Upper lobe of left lung (tissue), 6 donors: ENCODE measurements around the gene PNPLA7. TPM values are rescaled to one million over a fixed set of nuclear protein-coding genes. Genes with fewer than 3 reads are reported as not detected.

Experiments used
- ATAC-seq, 2 donors: fragments of 200-7000 bp; cut with Tn5 transposase; one replicate each; pipeline ENCODE4 v1.9.1; 2022; ENCODE audit warnings: mild to moderate bottlenecking in 2 of 2, moderate library complexity in 2 of 2; ENCODE audit not compliant: low FRiP score in 2 of 2
- DNase-seq, 2 donors: peaks; one replicate each; pipeline ENCODE4 v3.0.0-alpha.2; 2019 to 2020
- H3K27ac ChIP-seq, 4 donors: fragments of 200-600 bp; sonication (generic); one replicate each; pipeline ENCODE4 v1.5.1; 2016 to 2019
- H3K27me3 ChIP-seq, 4 donors: fragments of 200-600 bp; sonication (generic); one replicate each; pipeline ENCODE4 v1.5.1; 2017 to 2019
- H3K36me3 ChIP-seq, 4 donors: fragments of 200-600 bp; sonication (generic); one replicate each; pipeline ENCODE4 v1.5.1; 2016 to 2019
- H3K4me1 ChIP-seq, 4 donors: fragments of 200-600 bp; sonication (generic); one replicate each; pipeline ENCODE4 v1.5.1; 2018 to 2019
- H3K4me3 ChIP-seq, 4 donors: fragments of 200-600 bp; sonication (generic); one replicate each; pipeline ENCODE4 v1.5.1; 2017 to 2019; ENCODE audit warnings: mild to moderate bottlenecking in 2 of 4, moderate library complexity in 1 of 4
- H3K9me3 ChIP-seq, 4 donors: fragments of 200-600 bp; sonication (generic); one replicate each; pipeline ENCODE4 v1.5.1; 2018 to 2019
- EP300 ChIP-seq, 4 donors: sonication (generic); formaldehyde crosslinking; IDR thresholded peaks; one replicate each; pipeline ENCODE4 v1.5.1; 2017; ENCODE audit warnings: antibody characterized with exemption in 4 of 4, control low read depth in 2 of 4
- POLR2A ChIP-seq, 4 donors: fragments of 450-650 bp; IDR thresholded peaks; one replicate each; pipeline ENCODE4 v1.5.1; 2016 to 2017; ENCODE audit warnings: antibody characterized with exemption in 4 of 4, mild to moderate bottlenecking in 2 of 4
- POLR2AphosphoS5 ChIP-seq, 2 donors: sonication (generic); formaldehyde crosslinking; IDR thresholded peaks; one replicate each; pipeline ENCODE4 v1.5.1; 2017; ENCODE audit warnings: antibody characterized with exemption in 2 of 2
- WGBS, 2 donors: methylation state at CpG; one replicate each; pipeline ENCODE4 v1.1.5; 2017 to 2018; 5-methylcytosine and 5-hydroxymethylcytosine counted together
- total RNA-seq, 6 donors: library from RNA; depleted of rRNA in 4 of 6; stranded (reverse); fragments of >200 nt in 4 of 6; gene quantifications; one replicate each; pipeline versions ENCODE4 v1.1.0 to v1.2.1, GENCODE V29; 2016 to 2021
- TF ChIP-seq, protein P1 (sequence below), 6 experiments: fragments of 450-650 bp in 4 of 6; fragments of 200-600 bp in 2 of 6; sonication (generic) in 2 of 6; IDR thresholded peaks; one replicate each; pipeline ENCODE4 v1.5.1; 2016 to 2019; ENCODE audit warnings: antibody characterized with exemption in 6 of 6
- donor health status: DM: no; HTN: no; CAD: no; lungs with moderate emphysema.
- donor health status: DM: no; HTN: yes; CAD: no; lungs with severe emphysema.

Gene PNPLA7
- total RNA-seq, 6 donors from 2014 or later: 6.0 to 104 (median 14.0) TPM

DNA sequence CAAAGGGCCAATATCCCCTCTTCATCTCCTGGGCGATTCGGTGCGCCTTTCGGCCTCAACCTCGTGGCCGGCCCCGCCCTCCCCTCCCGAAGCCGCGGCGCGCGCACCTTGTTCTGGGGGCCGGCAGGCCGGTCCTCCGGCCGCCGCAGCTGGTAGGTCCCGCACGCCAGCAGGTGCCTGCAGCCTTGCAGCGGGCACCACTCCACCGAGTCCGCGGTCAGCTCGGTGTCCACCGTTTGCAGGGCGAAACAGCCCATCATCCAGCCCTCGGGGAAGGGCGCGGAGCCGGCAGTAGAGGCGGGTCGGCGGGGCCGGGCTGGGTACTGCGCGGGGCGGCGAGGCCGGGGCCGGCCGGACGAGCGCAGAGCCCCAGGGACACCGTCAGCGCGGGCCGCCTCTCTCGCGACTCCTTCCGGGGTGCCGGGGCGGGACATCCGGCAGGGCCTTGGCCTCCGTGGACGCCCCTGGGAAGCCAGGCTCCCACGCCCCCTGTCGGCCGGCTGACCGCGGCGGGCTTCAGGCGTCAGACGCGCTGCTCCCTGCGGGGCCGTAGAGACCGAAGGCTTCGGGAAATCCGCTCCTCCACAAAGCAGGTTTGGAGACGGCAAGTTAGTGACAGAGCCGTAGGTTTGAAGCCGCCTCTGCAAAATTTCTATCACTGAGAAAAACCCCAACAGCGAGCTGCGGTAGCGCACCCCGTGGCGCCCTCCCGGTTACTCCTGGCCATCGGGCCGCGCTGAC lies 28.5 kb upstream of the PNPLA7 start, which contains the start of gene DPH7:
Gene DPH7, minus strand, starts transcription at position 408 of the 741 bp plus-strand sequence. Its CDS starts 148 bp downstream, at position 260.
- TF ChIP-seq POLR2AphosphoS5 (IDR thresholded peaks at IDR 0.05): peak; percentile 70 to 73
- TF ChIP-seq, protein P1, sequence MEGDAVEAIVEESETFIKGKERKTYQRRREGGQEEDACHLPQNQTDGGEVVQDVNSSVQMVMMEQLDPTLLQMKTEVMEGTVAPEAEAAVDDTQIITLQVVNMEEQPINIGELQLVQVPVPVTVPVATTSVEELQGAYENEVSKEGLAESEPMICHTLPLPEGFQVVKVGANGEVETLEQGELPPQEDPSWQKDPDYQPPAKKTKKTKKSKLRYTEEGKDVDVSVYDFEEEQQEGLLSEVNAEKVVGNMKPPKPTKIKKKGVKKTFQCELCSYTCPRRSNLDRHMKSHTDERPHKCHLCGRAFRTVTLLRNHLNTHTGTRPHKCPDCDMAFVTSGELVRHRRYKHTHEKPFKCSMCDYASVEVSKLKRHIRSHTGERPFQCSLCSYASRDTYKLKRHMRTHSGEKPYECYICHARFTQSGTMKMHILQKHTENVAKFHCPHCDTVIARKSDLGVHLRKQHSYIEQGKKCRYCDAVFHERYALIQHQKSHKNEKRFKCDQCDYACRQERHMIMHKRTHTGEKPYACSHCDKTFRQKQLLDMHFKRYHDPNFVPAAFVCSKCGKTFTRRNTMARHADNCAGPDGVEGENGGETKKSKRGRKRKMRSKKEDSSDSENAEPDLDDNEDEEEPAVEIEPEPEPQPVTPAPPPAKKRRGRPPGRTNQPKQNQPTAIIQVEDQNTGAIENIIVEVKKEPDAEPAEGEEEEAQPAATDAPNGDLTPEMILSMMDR (IDR thresholded peaks at IDR 0.05): peak; percentile 84 to 98 (median 97)
- TF ChIP-seq EP300 (IDR thresholded peaks at IDR 0.05): no peak
- peak in 2 of 4 donors; percentile 54 to 88 for TF ChIP-seq POLR2A (IDR thresholded peaks at IDR 0.05)
- Histone ChIP-seq H3K27ac (peak within 1 kb of the TSS; percentile 68 to 82 (median 78)), H3K27me3 (no peaks in the 10 kb centered on the region), H3K4me1 (peaks cover 23 to 34% (median 29%) of the 10 kb centered on the region in 4 donors), H3K4me3 (peak within 1 kb of the TSS; percentile 75 to 97 (median 82)), H3K9me3 (no peaks in the 10 kb centered on the region), H3K36me3 (peaks cover 8 to 46% (median 35%) of the 10 kb centered on the region in 4 donors)
- DNase-seq (peak; percentile 95 to 100), ATAC-seq (peak; percentile 96 to 99)
- WGBS, 2 donors: 0 to 8% methylated on average over 5 to 28 of the region's 82 CpGs

DNA sequence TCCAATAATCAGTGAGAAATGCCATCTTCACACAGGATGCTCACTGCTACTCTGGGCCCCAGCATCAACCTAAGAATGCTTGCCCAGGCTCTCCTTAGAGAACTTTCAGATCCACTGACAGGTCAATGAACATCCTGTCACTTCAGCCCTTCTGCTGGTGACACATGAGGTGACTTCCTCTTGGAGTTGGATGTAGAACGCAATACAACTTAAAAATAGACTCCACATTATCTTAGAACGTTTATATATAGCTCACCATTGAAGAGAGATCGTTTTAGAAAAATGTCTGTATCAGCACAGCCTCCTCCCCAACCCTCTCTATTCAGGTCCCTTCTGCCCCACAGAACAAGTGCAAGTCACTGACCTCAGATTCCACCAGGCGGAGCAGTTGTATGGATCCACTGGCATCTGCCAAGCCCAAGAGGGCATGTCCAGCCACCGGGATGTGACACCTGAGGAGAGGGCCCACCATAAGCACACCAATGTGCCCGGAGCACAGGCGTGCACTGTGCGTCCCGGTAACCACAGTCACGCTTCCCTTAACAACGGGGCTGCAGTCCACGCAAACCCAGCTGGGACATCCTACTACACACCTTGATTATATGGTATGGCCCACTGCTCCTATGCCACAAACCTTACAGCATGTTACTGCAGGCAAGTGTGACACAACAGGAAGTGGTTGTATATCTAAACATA lies 25.7 kb upstream of the PNPLA7 start:
- peaks cover 23 to 34% (median 29%) of the 10 kb centered on the region in 4 donors for H3K4me1 ChIP-seq
- DNase-seq: no peak
- no peak for ATAC-seq
- TF ChIP-seq, protein P1 (IDR thresholded peaks at IDR 0.05): no peak
- TF ChIP-seq POLR2AphosphoS5 (IDR thresholded peaks at IDR 0.05) (no peak), POLR2A (IDR thresholded peaks at IDR 0.05) (no peak), EP300 (IDR thresholded peaks at IDR 0.05) (no peak)
- H3K9me3 ChIP-seq: no peaks in the 10 kb centered on the region
- WGBS, 2 donors: 73 to 90% methylated on average over 11 to 12 of the region's 12 CpGs
- H3K27ac ChIP-seq: no peak overlapping the region
- H3K36me3 ChIP-seq: peaks cover 8 to 44% (median 33%) of the 10 kb centered on the region in 4 donors
- H3K4me3 ChIP-seq: no peak overlapping the region
- H3K27me3 ChIP-seq: no peaks in the 10 kb centered on the region

DNA sequence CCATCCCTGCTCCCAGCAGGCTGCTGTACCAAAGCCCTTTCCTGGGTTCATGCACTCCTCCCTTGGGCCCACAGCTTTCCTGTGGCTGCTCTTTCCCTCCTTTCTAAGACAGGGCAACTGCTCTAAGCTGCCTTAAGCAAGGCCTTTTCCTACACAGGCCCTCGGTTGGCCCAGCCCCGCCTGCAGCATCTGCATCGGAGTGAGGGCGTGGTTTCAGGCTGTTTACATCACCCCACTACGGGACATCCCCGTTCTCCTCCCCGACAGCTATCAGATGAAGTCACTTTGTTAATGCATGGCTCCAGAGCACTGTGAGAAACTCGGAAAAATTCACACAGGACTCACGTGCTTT lies 25.1 kb upstream of the PNPLA7 start:
- TF ChIP-seq, protein P1 (IDR thresholded peaks at IDR 0.05): no peak
- no peak for TF ChIP-seq POLR2A (IDR thresholded peaks at IDR 0.05)
- TF ChIP-seq POLR2AphosphoS5 (IDR thresholded peaks at IDR 0.05): no peak
- no peak for TF ChIP-seq EP300 (IDR thresholded peaks at IDR 0.05)
- Histone ChIP-seq H3K27ac (no peak overlapping the region), H3K4me1 (peaks cover 23 to 34% (median 29%) of the 10 kb centered on the region in 4 donors), H3K27me3 (no peaks in the 10 kb centered on the region), H3K4me3 (no peak overlapping the region), H3K36me3 (peaks cover 8 to 44% (median 34%) of the 10 kb centered on the region in 4 donors), H3K9me3 (no peaks in the 10 kb centered on the region)
- DNase-seq (no peak), ATAC-seq (no peak)
- 71 to 78% methylated on average over 9 of the region's 9 CpGs for WGBS, 2 donors

DNA sequence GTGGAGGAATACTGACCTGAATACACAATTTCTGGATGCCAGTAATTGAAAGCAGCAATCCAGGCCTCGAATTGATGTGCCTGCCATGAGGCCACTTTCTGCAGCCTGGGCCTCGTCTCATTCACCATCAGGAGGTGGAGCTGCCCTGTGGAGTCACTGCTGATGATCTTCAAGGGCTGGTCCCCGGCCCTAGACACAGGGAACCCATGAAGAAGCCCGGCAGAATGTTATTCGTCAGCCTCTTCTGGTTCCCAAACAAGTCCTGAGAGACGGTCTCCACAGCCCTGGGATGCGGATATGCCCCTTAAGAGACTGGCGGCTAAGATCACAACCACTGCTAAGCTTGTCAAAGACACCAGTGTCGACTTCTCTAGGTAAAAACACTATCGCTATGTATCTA lies 24.0 kb upstream of the PNPLA7 start:
- DNase-seq: no peak
- no peak overlapping the region for H3K4me3 ChIP-seq
- TF ChIP-seq POLR2AphosphoS5 (IDR thresholded peaks at IDR 0.05) (no peak), EP300 (IDR thresholded peaks at IDR 0.05) (no peak), POLR2A (IDR thresholded peaks at IDR 0.05) (no peak)
- TF ChIP-seq, protein P1 (IDR thresholded peaks at IDR 0.05): no peak
- no peak for ATAC-seq
- H3K27ac ChIP-seq: no peak overlapping the region
- peaks cover 8 to 44% (median 34%) of the 10 kb centered on the region in 4 donors for H3K36me3 ChIP-seq
- H3K4me1 ChIP-seq: peaks cover 18 to 30% (median 25%) of the 10 kb centered on the region in 4 donors
- WGBS, 2 donors: 89 to 93% methylated on average over 8 to 10 of the region's 10 CpGs
- H3K27me3 ChIP-seq: no peaks in the 10 kb centered on the region
- no peaks in the 10 kb centered on the region for H3K9me3 ChIP-seq
